Neural crest cell (in vitro differentiated cells): Measurements from ENCODE around the gene HPS4. TPM values are rescaled to one million over a fixed set of nuclear protein-coding genes. Genes with fewer than 3 reads are reported as not detected.
A peak's percentile ranks its signal among the peaks of the same experiment; 100 is the strongest.

Source experiments
- DNase-seq: peaks from one replicate; pipeline ENCODE4 v3.0.0; 2021; ENCODE audit warnings: low read depth, mixed read lengths, low spot score
- H3K27ac Mint-ChIP-seq: one replicate; pipeline ENCODE4 v1.8.0; 2021; ENCODE audit warnings: mild to moderate bottlenecking, mixed read lengths; ENCODE audit not compliant: unreplicated experiment
- H3K27me3 Mint-ChIP-seq: 2 replicates; pipeline ENCODE4 v1.8.0; 2021; ENCODE audit warnings: low read depth, mild to moderate bottlenecking, mixed read lengths
- H3K36me3 Mint-ChIP-seq: 2 replicates; pipeline ENCODE4 v1.8.0; 2021; ENCODE audit warnings: low read depth, mild to moderate bottlenecking, mixed read lengths
- H3K4me1 Mint-ChIP-seq: 2 replicates; pipeline ENCODE4 v1.8.0; 2021; ENCODE audit warnings: mixed read lengths
- H3K4me3 Mint-ChIP-seq: one replicate; pipeline ENCODE4 v1.8.0; 2021; ENCODE audit warnings: mild to moderate bottlenecking, mixed read lengths
- H3K9me3 Mint-ChIP-seq: 2 replicates; pipeline ENCODE4 v1.8.0; 2021; ENCODE audit warnings: mixed read lengths
- total RNA-seq: library from RNA; stranded (reverse); gene quantifications from 2 replicates; pipeline ENCODE4 v1.2.1, GENCODE V29; 2021
- TF ChIP-seq, protein P1 (sequence below): fragments of 200-600 bp; sonication (generic); conservative IDR thresholded peaks from 2 replicates; pipeline ENCODE4 v1.5.0; 2021; ENCODE audit warnings: antibody characterized with exemption, mild to moderate bottlenecking

The HPS4 gene
- total RNA-seq, 1 donor from 2014 or later = 48.5 TPM

- Mint-ChIP-seq H3K27me3 (no peaks in the 10 kb centered on the region), H3K36me3 (peaks cover 13% of the 10 kb centered on the region)
Observed at GRCh38 chr22:26496456-26496855, 12.9 kb upstream of the HPS4 start.

DNA sequence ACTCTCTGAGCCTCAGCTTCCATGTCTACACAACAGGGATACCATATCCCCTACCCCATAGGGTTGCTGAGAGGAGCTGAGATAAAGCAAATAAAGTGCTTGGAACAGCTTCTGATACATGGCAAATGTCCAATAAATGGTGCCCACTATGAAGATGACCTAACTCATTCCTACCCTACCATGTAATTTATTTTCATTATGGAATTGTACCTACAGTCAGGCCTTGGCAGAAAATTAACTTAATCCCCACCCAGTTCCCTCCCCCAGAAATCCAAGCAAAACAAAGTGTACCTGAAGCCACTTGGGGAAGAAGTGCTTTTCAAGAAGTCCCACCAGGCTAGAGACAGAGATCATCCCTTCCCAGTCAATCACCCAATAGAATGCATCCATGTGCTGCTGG lies 10.9 kb upstream of the HPS4 start:
- no peak for DNase-seq
- no peaks in the 10 kb centered on the region for H3K27me3 Mint-ChIP-seq
- H3K4me3 Mint-ChIP-seq = no peak overlapping the region
- H3K27ac Mint-ChIP-seq = no peak overlapping the region
- no peaks in the 10 kb centered on the region for H3K9me3 Mint-ChIP-seq
- H3K36me3 Mint-ChIP-seq = peaks cover 12% of the 10 kb centered on the region
- peaks cover 5% of the 10 kb centered on the region for H3K4me1 Mint-ChIP-seq
- TF ChIP-seq, protein P1, sequence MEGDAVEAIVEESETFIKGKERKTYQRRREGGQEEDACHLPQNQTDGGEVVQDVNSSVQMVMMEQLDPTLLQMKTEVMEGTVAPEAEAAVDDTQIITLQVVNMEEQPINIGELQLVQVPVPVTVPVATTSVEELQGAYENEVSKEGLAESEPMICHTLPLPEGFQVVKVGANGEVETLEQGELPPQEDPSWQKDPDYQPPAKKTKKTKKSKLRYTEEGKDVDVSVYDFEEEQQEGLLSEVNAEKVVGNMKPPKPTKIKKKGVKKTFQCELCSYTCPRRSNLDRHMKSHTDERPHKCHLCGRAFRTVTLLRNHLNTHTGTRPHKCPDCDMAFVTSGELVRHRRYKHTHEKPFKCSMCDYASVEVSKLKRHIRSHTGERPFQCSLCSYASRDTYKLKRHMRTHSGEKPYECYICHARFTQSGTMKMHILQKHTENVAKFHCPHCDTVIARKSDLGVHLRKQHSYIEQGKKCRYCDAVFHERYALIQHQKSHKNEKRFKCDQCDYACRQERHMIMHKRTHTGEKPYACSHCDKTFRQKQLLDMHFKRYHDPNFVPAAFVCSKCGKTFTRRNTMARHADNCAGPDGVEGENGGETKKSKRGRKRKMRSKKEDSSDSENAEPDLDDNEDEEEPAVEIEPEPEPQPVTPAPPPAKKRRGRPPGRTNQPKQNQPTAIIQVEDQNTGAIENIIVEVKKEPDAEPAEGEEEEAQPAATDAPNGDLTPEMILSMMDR = no peak

More at GRCh38 chr22:26496456-26496855, 12.9 kb upstream of the HPS4 start:
- no peak for DNase-seq
- TF ChIP-seq, protein P1 = no peak
- no peaks in the 10 kb centered on the region for H3K4me1 Mint-ChIP-seq
- H3K27ac Mint-ChIP-seq = no peak overlapping the region
- H3K4me3 Mint-ChIP-seq = no peak overlapping the region
- no peaks in the 10 kb centered on the region for H3K9me3 Mint-ChIP-seq

- Mint-ChIP-seq H3K36me3 (peaks cover 9% of the 10 kb centered on the region), H3K27me3 (no peaks in the 10 kb centered on the region), H3K4me3 (no peak overlapping the region), H3K9me3 (no peaks in the 10 kb centered on the region), H3K27ac (no peak overlapping the region), H3K4me1 (peaks cover 11% of the 10 kb centered on the region)
- no peak for DNase-seq
- TF ChIP-seq, protein P1 = no peak
Observed at GRCh38 chr22:26492220-26492619, 8.6 kb upstream of the HPS4 start.

- H3K36me3 Mint-ChIP-seq = peaks cover 6% of the 10 kb centered on the region
- peaks cover 24% of the 10 kb centered on the region for H3K4me1 Mint-ChIP-seq
- H3K9me3 Mint-ChIP-seq = no peaks in the 10 kb centered on the region
- H3K27ac Mint-ChIP-seq = peak overlapping the region; percentile 76
- DNase-seq = peak; percentile 11
- no peaks in the 10 kb centered on the region for H3K27me3 Mint-ChIP-seq
- TF ChIP-seq, protein P1 = no peak
- peak overlapping the region; percentile 57 for H3K4me3 Mint-ChIP-seq
Observed at GRCh38 chr22:26489447-26490036, 6.0 kb upstream of the HPS4 start.

GRCh38 chr22:26487996-26488395 lies 4.4 kb upstream of the HPS4 start:
- TF ChIP-seq, protein P1 = no peak
- DNase-seq = no peak
- Mint-ChIP-seq H3K4me3 (peak overlapping the region; percentile 34), H3K27ac (no peak overlapping the region), H3K27me3 (no peaks in the 10 kb centered on the region), H3K4me1 (peaks cover 33% of the 10 kb centered on the region), H3K36me3 (peaks cover 4% of the 10 kb centered on the region), H3K9me3 (no peaks in the 10 kb centered on the region)
